ENCODE data around the gene GPC3.

Gene GPC3

GRCh38 chrX:133864236-133864635 is 121.2 kb downstream of the GPC3 start:
- no peak for DNase-seq (ENCODE audit: low spot score)
- TF ChIP-seq CTCF (IDR thresholded peaks at IDR 0.05; ENCODE audit: extremely low read depth, insufficient read depth, missing control alignments), result no peak
- in situ Hi-C loops (cut with MboI; ENCODE audit: low pct_unique_long_range_greater_than_20kb, low sequenced_read_pairs, unreplicated experiment), result no loop called here

- in situ Hi-C loops (cut with MboI; ENCODE audit: low pct_unique_long_range_greater_than_20kb, low sequenced_read_pairs, unreplicated experiment), result no loop called here
- TF ChIP-seq CTCF (IDR thresholded peaks at IDR 0.05; ENCODE audit: extremely low read depth, insufficient read depth, missing control alignments), result no peak
- DNase-seq (ENCODE audit: low spot score), result no peak
Measured at GRCh38 chrX:133859860-133860259, 125.5 kb downstream of the GPC3 start.

- no peak for DNase-seq (ENCODE audit: low spot score)
- in situ Hi-C loops (cut with MboI; ENCODE audit: low pct_unique_long_range_greater_than_20kb, low sequenced_read_pairs, unreplicated experiment), result no loop called here
Measured at GRCh38 chrX:133859336-133859735, 126.1 kb downstream of the GPC3 start.

GRCh38 chrX:133857640-133858269 is 127.6 kb downstream of the GPC3 start:
- DNase-seq (ENCODE audit: low spot score), result no peak
- TF ChIP-seq CTCF (IDR thresholded peaks at IDR 0.05; ENCODE audit: extremely low read depth, insufficient read depth, missing control alignments), result no peak
- in situ Hi-C loops (cut with MboI; ENCODE audit: low pct_unique_long_range_greater_than_20kb, low sequenced_read_pairs, unreplicated experiment), result no loop called here

More at GRCh38 chrX:133859336-133859735, 126.1 kb downstream of the GPC3 start:
- no peak for TF ChIP-seq CTCF (IDR thresholded peaks at IDR 0.05; ENCODE audit: extremely low read depth, insufficient read depth, missing control alignments)

- no peak for DNase-seq (ENCODE audit: low spot score)
- TF ChIP-seq CTCF (IDR thresholded peaks at IDR 0.05; ENCODE audit: extremely low read depth, insufficient read depth, missing control alignments), result no peak
- in situ Hi-C loops (cut with MboI; ENCODE audit: low pct_unique_long_range_greater_than_20kb, low sequenced_read_pairs, unreplicated experiment), result no loop called here
Measured at GRCh38 chrX:133856819-133857218, 128.6 kb downstream of the GPC3 start.

- no peak for TF ChIP-seq CTCF (IDR thresholded peaks at IDR 0.05; ENCODE audit: extremely low read depth, insufficient read depth, missing control alignments)
- in situ Hi-C loops (cut with MboI; ENCODE audit: low pct_unique_long_range_greater_than_20kb, low sequenced_read_pairs, unreplicated experiment), result no loop called here
- DNase-seq (ENCODE audit: low spot score), result no peak
Measured at GRCh38 chrX:133854290-133854689, 131.1 kb downstream of the GPC3 start.
